H1 (cell line): ENCODE data around the gene OSTN. TPM values are rescaled to one million over a fixed set of nuclear protein-coding genes. Genes with fewer than 3 reads are reported as not detected.

Source experiments
- EZH2 ChIP-seq: fragments of 200-600 bp; sonication (generic); IDR thresholded peaks from 2 replicates; pipeline ENCODE4 v1.7.1; 2012; ENCODE audit warnings: low read depth, mild to moderate bottlenecking, moderate library complexity, low read length, inconsistent platforms; ENCODE audit not compliant: severe bottlenecking
- JUND ChIP-seq: IDR thresholded peaks from 2 replicates; pipeline ENCODE4 v1.6.1; 2011; ENCODE audit warnings: mild to moderate bottlenecking, improper control_type of control experiment, low read length
- KDM5A ChIP-seq: fragments of 200-600 bp; IDR thresholded peaks from 2 replicates; pipeline ENCODE4 v1.7.1; 2012; ENCODE audit warnings: mild to moderate bottlenecking, low read length, inconsistent platforms, mixed read lengths
- RFX5 ChIP-seq: IDR thresholded peaks from 2 replicates; pipeline ENCODE4 v1.6.1; 2011; ENCODE audit warnings: low read depth, low read length, improper control_type of control experiment, borderline replicate concordance
- TAF1 ChIP-seq: IDR thresholded peaks from 2 replicates; pipeline ENCODE4 v1.6.1; 2011; ENCODE audit warnings: mild to moderate bottlenecking, low read depth, low read length
- polyA plus RNA-seq, 7 experiments: library from polyadenylated mRNA; depleted of rRNA in 3 of 7; stranded (reverse) in 5 of 7; unstranded in 2 of 7; fragments of >200 nt in 5 of 7; fragments of 200-250 nt in 2 of 7; gene quantifications; 1 replicate in 5 of 7; 2 replicates in 1 of 7; 4 replicates in 1 of 7; pipeline versions ENCODE4 v1.2.1 to v1.2.3, GENCODE V29; 2011 to 2013; ENCODE audit warnings: missing spikeins in 2 of 7, mixed read lengths in 2 of 7
- total RNA-seq: library from RNA; stranded (reverse); fragmentation: NEBNext Ultra II Directional; extraction: Animal tissue kit (Norgen Biotek cat#: 25700); gene quantifications from 2 replicates; pipeline ENCODE4 v1.2.1, GENCODE V29; 2021

The OSTN gene
- total and polyA plus RNA-seq, 2 of the 8 experiments (the other 6 are each of a cell fraction or from before 2014, with no cell fraction given): not detected

- TF ChIP-seq JUND: no peak
- TF ChIP-seq KDM5A: no peak
- no peak for TF ChIP-seq TAF1
- no peak for TF ChIP-seq RFX5
- no peak for TF ChIP-seq EZH2
Measured at GRCh38 chr3:191227541-191227940, 28.5 kb downstream of the OSTN start (continued).
